Esophagus squamous epithelium (tissue), 4 donors: ENCODE results near the gene PIWIL4.

Experiments
- CTCF ChIP-seq, 6 experiments: fragments of 450-650 bp in 4 of 6; fragments of 200-600 bp in 2 of 6; sonication (generic) in 2 of 6; IDR thresholded peaks; one replicate each; pipeline ENCODE4 v1.5.1; 2016 to 2019; ENCODE audit warnings: antibody characterized with exemption in 6 of 6, mild to moderate bottlenecking in 4 of 6, moderate library complexity in 4 of 6
- POLR2A ChIP-seq, 4 donors: fragments of 450-650 bp; IDR thresholded peaks; one replicate each; pipeline ENCODE4 v1.6.1; 2017; ENCODE audit warnings: antibody characterized with exemption in 4 of 4, mild to moderate bottlenecking in 4 of 4, moderate library complexity in 3 of 4

- TF ChIP-seq CTCF (IDR thresholded peaks at IDR 0.05) = no peak
- no peak for TF ChIP-seq POLR2A (IDR thresholded peaks at IDR 0.05)
Observed at GRCh38 chr11:94532211-94532610, 35.0 kb upstream of the PIWIL4 start.
